CD4-positive, alpha-beta T cell (primary cell): ENCODE data around the gene USB1. TPM values are rescaled to one million over a fixed set of nuclear protein-coding genes. Genes with fewer than 3 reads are reported as not detected.
A peak's percentile ranks its signal among the peaks of the same experiment; 100 is the strongest.

Experiments
- ATAC-seq: fragments of 200-7000 bp; cut with Tn5 transposase; one replicate; pipeline ENCODE4 v1.10.0; 2022; ENCODE audit warnings: mild to moderate bottlenecking; ENCODE audit not compliant: poor library complexity
- CTCF ChIA-PET: fragments of 350-600 bp; sonication (Branson Sonifier 250); formaldehyde crosslinking; loops from one replicate; lab custom pipeline; 2021; ENCODE audit warnings: antibody characterized with exemption, inconsistent platforms; lab: Charles Lee
- POLR2A ChIA-PET: fragments of 350-600 bp; sonication (Branson Sonifier 250); formaldehyde crosslinking; loops from one replicate; lab custom pipeline; 2021; ENCODE audit warnings: antibody characterized with exemption, inconsistent platforms; lab: Charles Lee
- DNase-seq, 14 experiments: peaks; one replicate each; pipeline ENCODE4 v3.0.0-alpha.2; 2013 to 2020; ENCODE audit warnings: mixed read lengths in 2 of 14
- H3K27ac ChIP-seq, 2 donors: one replicate each; pipeline versions ENCODE4 v1.5.1 to v1.7.0; 2013; ENCODE audit warnings: low read length in 2 of 2, low read depth in 1 of 2, mild to moderate bottlenecking in 1 of 2
- H3K27me3 ChIP-seq, 2 experiments: 1 replicate in 1 of 2; 2 replicates in 1 of 2; pipeline versions ENCODE4 v1.6.1 to v1.7.0; 2013; ENCODE audit warnings: low read length in 2 of 2, control low read depth in 1 of 2, mild to moderate bottlenecking in 1 of 2, moderate library complexity in 1 of 2; ENCODE audit not compliant: insufficient read depth in 2 of 2, control insufficient read depth in 1 of 2
- H3K36me3 ChIP-seq: one replicate; pipeline ENCODE4 v1.6.1; 2013; ENCODE audit warnings: low read length, control low read depth; ENCODE audit not compliant: insufficient read depth
- H3K4me1 ChIP-seq: one replicate; pipeline ENCODE4 v1.6.1; 2013; ENCODE audit warnings: low read length, control low read depth; ENCODE audit not compliant: insufficient read depth
- H3K4me3 ChIP-seq: one replicate; pipeline ENCODE4 v1.5.1; 2013; ENCODE audit warnings: mild to moderate bottlenecking, low read length, moderate library complexity
- H3K9me3 ChIP-seq, 2 experiments: 1 replicate in 1 of 2; 2 replicates in 1 of 2; pipeline versions ENCODE4 v1.6.1 to v1.7.0; 2013; ENCODE audit warnings: low read length in 2 of 2, mild to moderate bottlenecking in 2 of 2, control low read depth in 1 of 2, moderate library complexity in 1 of 2; ENCODE audit not compliant: control insufficient read depth in 1 of 2, insufficient read depth in 1 of 2
- H3K27ac Mint-ChIP-seq: one replicate; pipeline ENCODE4 v1.8.0; 2020; ENCODE audit warnings: mixed read lengths
- H3K27me3 Mint-ChIP-seq: one replicate; pipeline ENCODE4 v1.8.0; 2021; ENCODE audit warnings: mixed read lengths
- H3K36me3 Mint-ChIP-seq: one replicate; pipeline ENCODE4 v1.8.0; 2021; ENCODE audit warnings: low read depth, mixed read lengths
- H3K4me1 Mint-ChIP-seq: one replicate; pipeline ENCODE4 v1.8.0; 2021; ENCODE audit warnings: low read depth, mixed read lengths
- H3K4me3 Mint-ChIP-seq: one replicate; pipeline ENCODE4 v1.8.0; 2020; ENCODE audit warnings: mild to moderate bottlenecking, mixed read lengths
- H3K9me3 Mint-ChIP-seq: one replicate; pipeline ENCODE4 v1.8.0; 2020; ENCODE audit warnings: mixed read lengths
- CTCF ChIP-seq: fragments of 200-600 bp; IDR thresholded peaks from one replicate; pipeline ENCODE4 v1.8.0; 2022; ENCODE audit warnings: antibody characterized with exemption, mild to moderate bottlenecking
- intact Hi-C, 2 experiments: fragments of 100-400 bp; cut with DNase I in 1 of 2; cut with micrococcal nuclease in 1 of 2; formaldehyde crosslinking; loops; one replicate each; pipeline versions ENCODE4 v1.15.1 to v1.9.0; 2023 to 2025; cut with DNase I, micrococcal nuclease
- total RNA-seq, 174 experiments: library from RNA in 2 of 174; stranded (reverse) in 2 of 174; gene quantifications; one replicate each; pipeline ENCODE4 v1.2.3 and lab custom pipeline; 2021 to 2026

Gene USB1
- total RNA-seq, 2 experiments from 2014 or later: 22.4 to 25.7 TPM

DNA sequence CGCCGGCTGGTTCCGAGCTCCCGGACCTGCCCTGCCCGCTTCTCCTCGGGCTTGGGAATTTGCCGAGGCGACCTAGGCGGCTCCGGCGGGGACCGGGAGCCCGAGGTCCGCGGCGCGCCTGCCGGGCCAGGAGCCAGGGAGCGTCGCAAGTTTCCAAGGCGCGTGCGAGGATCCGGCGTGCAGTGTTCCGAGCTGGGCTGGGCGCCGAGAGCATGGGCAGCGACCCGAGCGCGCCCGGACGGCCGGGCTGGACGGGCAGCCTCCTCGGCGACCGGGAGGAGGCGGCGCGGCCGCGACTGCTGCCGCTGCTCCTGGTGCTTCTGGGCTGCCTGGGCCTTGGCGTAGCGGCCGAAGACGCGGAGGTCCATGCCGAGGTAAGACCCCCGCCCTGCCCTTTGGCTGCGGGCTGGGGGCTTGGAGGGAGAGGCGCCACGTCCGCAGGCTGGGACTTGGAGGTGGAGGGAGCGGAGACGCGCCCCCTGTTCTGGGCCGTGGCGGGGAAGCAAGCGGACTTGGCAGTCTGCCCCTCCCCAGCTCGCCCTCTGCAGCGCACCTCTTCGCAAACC is 25.0 kb downstream of the USB1 start:
- Histone ChIP-seq H3K36me3 (no peaks in the 10 kb centered on the region), H3K9me3 (no peaks in the 10 kb centered on the region), H3K4me1 (peaks cover 29% of the 10 kb centered on the region), H3K27me3 (peaks cover 7 to 13% of the 10 kb centered on the region in 2 experiments), H3K4me3 (peak overlapping the region; percentile 61), H3K27ac (no peak overlapping the region)
- Mint-ChIP-seq H3K9me3 (no peaks in the 10 kb centered on the region), H3K4me1 (peaks cover 14% of the 10 kb centered on the region), H3K27me3 (peaks cover 9% of the 10 kb centered on the region), H3K27ac (no peak overlapping the region), H3K36me3 (no peaks in the 10 kb centered on the region), H3K4me3 (peak overlapping the region; percentile 62)
- no peak for ATAC-seq
- DNase-seq: peak in 4 of 14 experiments; percentile 10 to 44 (median 28)
- ChIA-PET CTCF (interaction anchor here (1.1 kb wide), 1 partner anchor 71 kb away, joined by 3 read pairs; no protein-coding TSS in a partner anchor), POLR2A (interaction anchor here (1.8 to 4.7 kb wide), 2 partner anchors 103 to 291 kb away, joined by 4 to 28 read pairs; partner anchors contain the start of genes CFAP20 and KATNB1)
- intact Hi-C loops: loop anchor here in 1 of 2 experiments (5.0 kb wide), 1 partner anchor 96 kb away; no protein-coding TSS in a partner anchor
- TF ChIP-seq CTCF: no peak

DNA sequence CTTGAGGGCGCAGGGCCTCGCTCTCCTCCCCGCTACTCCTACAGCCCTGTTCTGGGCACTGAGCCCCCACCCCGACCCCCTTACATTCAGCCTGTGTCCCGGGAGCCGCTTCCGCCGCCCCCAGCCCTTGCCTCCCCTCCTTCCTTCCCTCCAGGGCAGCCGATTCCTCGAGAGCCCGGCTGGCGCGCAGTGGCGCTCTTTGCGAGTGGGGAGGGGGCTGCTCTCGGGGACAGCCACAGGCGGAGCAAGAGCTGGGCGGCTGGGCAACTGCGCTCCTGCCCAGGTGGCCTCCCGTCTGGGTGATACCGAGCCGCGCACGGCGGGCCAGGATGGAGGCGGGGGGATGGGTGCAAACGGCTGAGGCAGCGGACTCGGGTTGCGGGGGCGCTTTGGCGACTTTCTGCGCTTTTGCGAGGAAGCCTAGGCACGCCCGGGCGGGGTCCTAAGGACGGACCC is 25.5 kb downstream of the USB1 start:
- no peaks in the 10 kb centered on the region for H3K36me3 Mint-ChIP-seq
- H3K4me3 Mint-ChIP-seq: peak overlapping the region; percentile 62
- Histone ChIP-seq H3K9me3 (no peaks in the 10 kb centered on the region), H3K27me3 (peaks cover 7 to 13% of the 10 kb centered on the region in 2 experiments), H3K27ac (no peak overlapping the region), H3K4me3 (peak overlapping the region; percentile 61), H3K4me1 (peaks cover 29% of the 10 kb centered on the region), H3K36me3 (no peaks in the 10 kb centered on the region)
- peaks cover 9% of the 10 kb centered on the region for H3K4me1 Mint-ChIP-seq
- intact Hi-C loops: loop anchor here in 1 of 2 experiments (5.0 kb wide), 1 partner anchor 96 kb away; no protein-coding TSS in a partner anchor
- ChIA-PET POLR2A (interaction anchor here (1.8 to 4.7 kb wide), 2 partner anchors 103 to 292 kb away, joined by 4 to 28 read pairs; partner anchors contain the start of genes CFAP20 and KATNB1), CTCF (interaction anchor here (1.1 kb wide), 1 partner anchor 71 kb away, joined by 3 read pairs; no protein-coding TSS in a partner anchor)
- DNase-seq (peak in 1 of 14 experiments; percentile 16), ATAC-seq (no peak)
- H3K9me3 Mint-ChIP-seq: no peaks in the 10 kb centered on the region
- H3K27ac Mint-ChIP-seq: no peak overlapping the region
- no peak for TF ChIP-seq CTCF
- peaks cover 9% of the 10 kb centered on the region for H3K27me3 Mint-ChIP-seq

DNA sequence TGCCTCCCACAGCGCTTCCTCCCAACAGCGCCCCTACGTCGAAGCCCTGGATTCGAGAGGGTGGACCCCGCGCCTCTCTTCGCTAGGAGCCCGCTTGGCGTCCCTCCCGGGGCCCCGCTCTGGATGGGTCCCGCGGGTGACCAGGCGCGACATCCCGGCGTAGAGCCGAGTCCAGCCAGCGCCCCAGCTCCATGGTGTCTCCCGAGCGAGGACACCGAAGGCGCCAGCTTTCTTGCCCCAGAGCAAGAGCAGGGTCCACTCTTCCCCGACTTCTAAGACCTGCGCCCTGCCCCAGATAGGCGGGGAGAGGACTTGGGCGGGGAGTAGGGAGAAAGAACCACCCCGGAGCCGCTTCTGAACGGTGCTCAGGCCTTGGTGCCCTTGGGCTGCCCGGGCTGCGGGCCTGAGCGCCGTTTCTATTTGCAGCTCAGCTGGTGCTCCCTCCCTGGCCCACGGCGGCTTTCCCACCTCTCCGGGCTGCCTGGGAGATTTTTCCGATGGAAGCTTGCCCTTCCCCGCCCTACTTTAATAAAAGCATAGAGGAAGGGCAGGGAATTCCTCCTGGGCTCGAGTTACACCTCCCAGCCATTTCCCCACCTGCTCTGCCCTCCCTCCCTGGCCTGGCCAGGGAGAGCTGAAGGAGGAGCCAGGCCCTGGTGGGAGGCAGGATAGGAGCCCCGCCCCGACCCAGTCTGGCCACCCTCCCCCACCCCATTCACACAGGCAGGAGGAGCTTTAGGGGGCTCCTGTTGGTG is 26.1 kb downstream of the USB1 start:
- Mint-ChIP-seq H3K9me3 (no peaks in the 10 kb centered on the region), H3K27me3 (peaks cover 9% of the 10 kb centered on the region), H3K36me3 (no peaks in the 10 kb centered on the region), H3K27ac (no peak overlapping the region), H3K4me3 (no peak overlapping the region), H3K4me1 (peaks cover 9% of the 10 kb centered on the region)
- ChIA-PET CTCF (no interaction called here), POLR2A (interaction anchor here (1.8 to 4.7 kb wide), 2 partner anchors 102 to 292 kb away, joined by 4 to 28 read pairs; partner anchors contain the start of genes CFAP20 and KATNB1)
- Histone ChIP-seq H3K36me3 (no peaks in the 10 kb centered on the region), H3K27ac (no peak overlapping the region), H3K4me1 (peaks cover 29% of the 10 kb centered on the region), H3K9me3 (no peaks in the 10 kb centered on the region), H3K27me3 (peaks cover 7 to 13% of the 10 kb centered on the region in 2 experiments), H3K4me3 (peak overlapping the region; percentile 61)
- DNase-seq: no peak
- intact Hi-C loops: loop anchor here in 1 of 2 experiments (5.0 kb wide), 1 partner anchor 95 kb away; no protein-coding TSS in a partner anchor
- no peak for TF ChIP-seq CTCF
- ATAC-seq: no peak
